NCI-H345 (cell line): ENCODE measurements around the gene ZNF394.

ENCODE experiments used
- DNase-seq: peaks from one replicate; lab custom pipeline; 2025; lab: John Stamatoyannopoulos, UW

Gene ZNF394

DNA sequence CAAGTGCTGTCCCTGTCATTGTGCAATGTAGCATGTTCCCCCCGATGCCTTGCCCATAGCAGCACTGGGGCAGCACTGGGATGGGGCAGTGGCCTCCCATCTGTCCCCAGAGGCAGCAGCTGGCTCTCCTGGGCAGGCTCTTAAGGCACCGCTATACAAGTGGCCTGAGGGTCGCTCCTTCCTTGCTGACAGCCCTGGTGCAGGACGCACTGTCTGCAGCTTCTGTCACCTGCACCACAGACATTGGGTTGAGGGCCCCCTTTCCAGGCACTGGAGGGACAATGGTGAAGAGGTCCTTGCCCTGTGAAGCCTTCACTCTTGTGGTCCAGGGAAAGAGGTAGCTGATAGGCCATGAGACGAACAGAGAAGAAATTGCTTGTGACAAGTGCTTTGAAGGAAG lies 50.8 kb downstream of the ZNF394 start:
- no peak for DNase-seq

DNA sequence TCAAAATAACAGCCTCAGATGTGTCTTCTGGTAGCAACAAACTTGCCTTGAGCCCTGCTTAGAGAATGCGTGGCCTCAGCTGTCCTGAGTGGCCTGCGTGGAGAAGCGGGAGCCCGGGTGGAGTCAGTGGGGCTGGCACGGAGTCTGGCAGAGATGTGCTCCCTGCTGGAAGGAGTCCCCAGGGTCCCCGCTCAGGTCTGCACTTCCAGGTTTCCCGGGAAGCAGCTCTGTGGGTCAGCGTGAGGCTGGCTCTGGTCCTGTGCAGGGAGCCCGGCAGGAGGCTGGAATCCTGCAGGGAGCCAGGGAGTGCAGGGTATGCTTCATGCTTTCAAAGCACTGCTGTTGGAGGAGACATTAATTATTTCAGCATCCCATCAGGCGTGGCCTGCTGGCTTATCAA lies 51.2 kb downstream of the ZNF394 start:
- DNase-seq: no peak

DNA sequence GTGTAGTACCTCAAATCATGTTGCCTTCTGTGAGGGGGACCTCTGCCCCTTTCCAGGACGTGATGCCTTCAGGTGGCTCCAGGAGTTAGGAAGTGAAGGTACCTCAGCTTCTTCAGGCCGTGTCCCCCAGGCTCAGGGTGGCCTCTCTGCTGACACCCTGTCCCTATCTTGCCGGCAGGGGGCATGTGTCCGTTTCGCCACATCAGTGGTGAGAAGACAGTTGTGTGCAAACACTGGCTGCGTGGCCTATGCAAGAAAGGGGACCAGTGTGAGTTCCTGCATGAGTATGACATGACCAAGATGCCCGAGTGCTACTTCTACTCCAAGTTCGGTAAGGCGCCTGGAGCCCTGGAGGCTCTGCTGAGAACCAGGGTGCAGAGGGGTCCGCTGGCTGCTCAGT lies 52.1 kb downstream of the ZNF394 start:
- DNase-seq: no peak

- DNase-seq: no peak
Observed at GRCh38 chr7:99446096-99446495, 54.0 kb downstream of the ZNF394 start.
